ENCODE data around the gene MKX. TPM values are rescaled to one million over a fixed set of nuclear protein-coding genes. Genes with fewer than 3 reads are reported as not detected.

Gene MKX
- total RNA-seq, 1 donor from 2014 or later = 1.8 TPM

GRCh38 chr10:27715505-27715904, 30.1 kb downstream of the MKX start:
- no peak for FAIRE-seq
- no peak for DNase-seq (ENCODE audit: low read depth)

DNA sequence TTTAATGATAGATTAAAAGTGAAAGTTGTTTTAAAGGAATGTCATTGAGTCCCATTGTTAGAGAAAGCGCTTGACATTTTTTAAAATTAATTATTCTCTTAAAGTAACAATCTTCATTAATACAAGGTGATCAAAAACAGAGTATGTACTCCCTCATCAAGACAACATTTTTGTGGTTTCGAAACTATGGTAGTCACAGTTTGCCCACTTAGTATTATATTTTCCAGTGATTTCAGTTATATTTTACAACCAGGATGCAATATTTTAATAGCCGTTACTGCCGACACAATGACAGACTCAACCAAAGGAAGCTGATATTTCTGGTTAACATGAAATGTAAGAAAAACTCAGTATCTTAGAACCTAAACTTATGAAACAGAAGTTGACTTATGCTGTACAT, 31.3 kb downstream of the MKX start:
- FAIRE-seq = no peak
- TF ChIP-seq CTCF (IDR thresholded peaks at IDR 0.05; ENCODE audit: insufficient read depth, low read length, severe bottlenecking) = no peak
- H3K36me3 ChIP-seq (ENCODE audit: control insufficient read depth, insufficient read depth, low read length) = no peaks in the 10 kb centered on the region
- no peak for DNase-seq (ENCODE audit: low read depth)
- no peaks in the 10 kb centered on the region for H3K27me3 ChIP-seq (ENCODE audit: control insufficient read depth, insufficient read depth, low read length)
- no peak overlapping the region for H3K4me3 ChIP-seq (ENCODE audit: low read depth, low read length)

More at GRCh38 chr10:27715505-27715904, 30.1 kb downstream of the MKX start:
- Histone ChIP-seq H3K36me3 (ENCODE audit: control insufficient read depth, insufficient read depth, low read length) (no peaks in the 10 kb centered on the region), H3K27me3 (ENCODE audit: control insufficient read depth, insufficient read depth, low read length) (no peaks in the 10 kb centered on the region), H3K4me3 (ENCODE audit: low read depth, low read length) (no peak overlapping the region)
- no peak for TF ChIP-seq CTCF (IDR thresholded peaks at IDR 0.05; ENCODE audit: insufficient read depth, low read length, severe bottlenecking)

DNA sequence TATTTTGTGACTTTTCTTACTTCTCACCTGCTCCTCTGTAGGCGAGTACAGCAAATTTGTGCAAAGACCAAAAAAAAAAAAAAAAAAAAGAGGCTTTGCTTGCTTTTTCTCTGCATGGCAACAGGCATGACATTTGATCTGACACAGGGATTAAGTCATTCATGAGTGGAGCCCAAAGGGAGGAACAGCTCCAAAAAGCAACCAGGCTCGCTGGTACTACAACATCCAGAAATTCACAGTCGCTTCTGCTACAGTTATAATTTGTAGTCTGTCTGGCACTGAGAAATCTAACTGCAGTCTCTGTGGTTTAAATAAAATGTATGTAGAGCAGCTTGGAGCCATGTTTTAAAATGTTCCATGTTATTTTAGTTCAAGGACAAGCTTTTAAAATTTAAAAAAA, 31.7 kb downstream of the MKX start:
- H3K4me3 ChIP-seq (ENCODE audit: low read depth, low read length) = no peak overlapping the region
- H3K27me3 ChIP-seq (ENCODE audit: control insufficient read depth, insufficient read depth, low read length) = no peaks in the 10 kb centered on the region
- FAIRE-seq = no peak
- H3K36me3 ChIP-seq (ENCODE audit: control insufficient read depth, insufficient read depth, low read length) = no peaks in the 10 kb centered on the region
- peak; percentile 8 for DNase-seq (ENCODE audit: low read depth)
- TF ChIP-seq CTCF (IDR thresholded peaks at IDR 0.05; ENCODE audit: insufficient read depth, low read length, severe bottlenecking) = no peak

DNA sequence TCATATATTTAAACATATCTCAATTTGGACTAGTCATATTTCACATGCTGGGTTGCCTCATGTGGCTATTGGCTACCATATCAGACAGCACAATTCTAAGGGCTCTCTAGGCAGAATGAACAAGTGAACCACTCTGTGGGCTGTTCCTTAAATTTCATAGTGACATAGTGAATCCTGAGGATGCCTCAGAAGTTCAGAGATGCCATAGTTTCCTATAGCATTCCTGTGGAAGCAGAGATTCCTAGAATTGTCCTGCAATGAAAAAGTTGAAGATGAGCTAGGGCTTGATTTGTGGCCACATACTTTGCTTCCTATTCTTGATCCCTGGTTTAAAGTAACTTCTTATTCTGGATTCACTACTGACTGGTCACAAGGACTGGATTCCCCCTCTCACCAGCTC, 35.6 kb downstream of the MKX start:
- FAIRE-seq (no peak), DNase-seq (ENCODE audit: low read depth) (no peak)
- H3K36me3 ChIP-seq (ENCODE audit: control insufficient read depth, insufficient read depth, low read length) = no peaks in the 10 kb centered on the region
- H3K4me3 ChIP-seq (ENCODE audit: low read depth, low read length) = no peak overlapping the region
- no peaks in the 10 kb centered on the region for H3K27me3 ChIP-seq (ENCODE audit: control insufficient read depth, insufficient read depth, low read length)
- no peak for TF ChIP-seq CTCF (IDR thresholded peaks at IDR 0.05; ENCODE audit: insufficient read depth, low read length, severe bottlenecking)

- no peak for FAIRE-seq
- DNase-seq (ENCODE audit: low read depth) = no peak
- Histone ChIP-seq H3K36me3 (ENCODE audit: control insufficient read depth, insufficient read depth, low read length) (no peaks in the 10 kb centered on the region), H3K4me3 (ENCODE audit: low read depth, low read length) (no peak overlapping the region), H3K27me3 (ENCODE audit: control insufficient read depth, insufficient read depth, low read length) (no peaks in the 10 kb centered on the region)
- no peak for TF ChIP-seq CTCF (IDR thresholded peaks at IDR 0.05; ENCODE audit: insufficient read depth, low read length, severe bottlenecking)
These were observed 36.3 kb downstream of the MKX start for GRCh38 chr10:27709304-27709703.

- no peak overlapping the region for H3K4me3 ChIP-seq (ENCODE audit: low read depth, low read length)
- FAIRE-seq (no peak), DNase-seq (ENCODE audit: low read depth) (no peak)
- no peaks in the 10 kb centered on the region for H3K36me3 ChIP-seq (ENCODE audit: control insufficient read depth, insufficient read depth, low read length)
- H3K27me3 ChIP-seq (ENCODE audit: control insufficient read depth, insufficient read depth, low read length) = no peaks in the 10 kb centered on the region
- TF ChIP-seq CTCF (IDR thresholded peaks at IDR 0.05; ENCODE audit: insufficient read depth, low read length, severe bottlenecking) = no peak
These were observed 43.6 kb downstream of the MKX start for GRCh38 chr10:27701938-27702537.
